SW 1271 (cell line): ENCODE data around the gene TRDN.
"Not testable (repeated sequence)": the region's sequence is repeated elsewhere in the genome, so short reads cannot be mapped to it uniquely, and the experiment has no call there.

Source experiments
- DNase-seq, 2 experiments: peaks; one replicate each; lab custom pipeline; 2025; lab: John Stamatoyannopoulos, UW

TRDN gene

DNA sequence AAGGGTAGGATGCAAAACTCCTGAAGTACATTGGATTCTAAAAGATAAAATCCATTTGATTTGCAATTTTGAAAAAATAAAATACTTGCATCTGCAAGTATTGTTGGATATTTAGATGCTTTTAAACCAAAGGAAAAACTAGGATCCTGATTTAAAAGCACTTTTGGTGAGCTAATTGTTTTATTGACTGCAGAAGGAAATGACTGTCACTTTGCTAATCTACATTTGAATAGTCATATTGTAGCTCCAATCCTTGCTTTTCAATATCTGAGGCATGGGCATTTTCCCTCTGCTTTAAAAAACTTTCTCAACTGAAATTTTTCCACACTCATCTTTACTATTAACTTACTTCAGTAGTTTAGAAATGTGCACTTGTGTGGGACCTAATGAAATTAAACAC is 74.1 kb downstream of the TRDN start:
- DNase-seq, result no peak

DNA sequence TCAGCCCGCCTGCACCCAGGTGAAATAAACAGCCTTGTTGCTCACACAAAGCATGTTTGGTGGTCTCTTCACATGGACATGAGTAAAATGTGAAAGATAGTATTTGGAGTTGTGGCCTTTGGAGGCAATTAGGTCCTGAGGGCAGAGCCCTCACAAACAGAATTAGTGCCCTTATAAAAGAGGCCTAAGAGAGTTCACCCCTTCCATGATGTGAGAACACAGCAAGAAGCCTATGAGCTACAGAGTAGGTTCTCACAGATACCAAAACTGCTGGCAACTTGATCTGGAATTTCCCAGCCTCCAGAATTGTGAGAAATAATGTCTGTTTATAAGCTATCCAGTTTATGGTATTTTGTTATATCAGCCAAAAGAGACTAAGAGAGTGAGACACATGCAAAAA is 74.5 kb downstream of the TRDN start:
- DNase-seq, result no peak

- not testable (repeated sequence) for DNase-seq
Observed at GRCh38 chr6:123559816-123560215, 76.9 kb downstream of the TRDN start.

GRCh38 chr6:123557474-123557873 is 79.3 kb downstream of the TRDN start:
- not testable (repeated sequence) for DNase-seq

DNA sequence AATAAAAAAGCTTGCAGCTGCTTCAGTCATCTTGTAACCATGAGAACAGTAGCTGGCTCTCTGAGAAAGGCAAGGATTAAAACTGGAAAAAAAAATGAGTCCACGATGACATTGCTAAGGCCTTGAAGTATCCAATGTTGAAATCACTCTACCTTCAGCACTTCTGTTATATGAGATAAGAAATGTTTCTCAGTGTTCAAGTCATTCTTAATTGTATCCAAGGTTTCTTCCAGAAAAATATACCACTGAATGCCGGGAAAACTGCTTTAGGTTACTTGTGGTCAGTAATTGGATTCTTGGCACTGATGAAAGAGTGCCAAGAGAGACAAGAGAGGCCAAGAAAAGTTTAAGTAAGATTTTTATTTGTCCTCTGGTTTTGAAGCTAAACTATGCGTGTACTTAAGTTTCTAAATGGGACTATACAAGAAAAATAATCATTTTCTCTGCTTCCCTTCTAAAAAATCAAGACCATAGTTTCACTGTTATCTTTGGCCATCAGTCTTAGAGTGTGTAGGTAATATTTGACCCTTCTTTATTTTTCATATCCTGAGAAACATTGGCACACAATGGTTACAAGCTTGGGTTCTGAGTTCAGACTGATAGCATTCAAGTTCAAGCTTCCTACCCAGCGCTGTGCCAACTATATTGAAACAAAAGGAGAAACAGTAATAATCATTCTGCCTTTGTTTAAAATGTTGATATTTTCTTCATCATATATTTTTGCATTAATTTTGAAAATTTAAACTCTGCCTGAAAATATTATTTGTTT is 84.6 kb downstream of the TRDN start:
- DNase-seq, result no peak

GRCh38 chr6:123550052-123550617 is 86.6 kb downstream of the TRDN start:
- DNase-seq, result no peak

GRCh38 chr6:123549476-123549875 is 87.3 kb downstream of the TRDN start:
- no peak for DNase-seq

- DNase-seq, result no peak
Observed at GRCh38 chr6:123547216-123547978, 89.4 kb downstream of the TRDN start.

- DNase-seq, result no peak
Observed at GRCh38 chr6:123546537-123546936, 90.2 kb downstream of the TRDN start.

DNA sequence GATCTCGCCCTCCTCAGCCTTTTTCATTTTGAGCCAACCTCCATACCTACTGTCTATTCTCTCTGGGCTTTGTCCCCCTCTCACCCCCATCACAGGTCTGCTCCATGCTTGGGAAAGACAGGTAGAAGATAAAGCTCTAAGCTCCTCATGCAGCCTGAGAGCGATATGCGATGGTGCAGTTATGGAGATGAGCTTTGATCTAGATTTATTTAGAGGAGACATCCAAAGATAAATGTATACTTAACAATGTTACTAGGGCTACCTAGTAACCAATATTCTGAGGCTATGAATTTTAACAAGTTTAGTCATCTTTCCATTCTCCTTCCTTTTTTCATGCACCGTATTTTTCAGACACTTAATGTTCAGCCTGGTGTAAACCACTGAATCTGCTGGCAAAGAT is 95.3 kb downstream of the TRDN start:
- no peak for DNase-seq

GRCh38 chr6:123533862-123534648 is 102.7 kb downstream of the TRDN start:
- no peak for DNase-seq

DNA sequence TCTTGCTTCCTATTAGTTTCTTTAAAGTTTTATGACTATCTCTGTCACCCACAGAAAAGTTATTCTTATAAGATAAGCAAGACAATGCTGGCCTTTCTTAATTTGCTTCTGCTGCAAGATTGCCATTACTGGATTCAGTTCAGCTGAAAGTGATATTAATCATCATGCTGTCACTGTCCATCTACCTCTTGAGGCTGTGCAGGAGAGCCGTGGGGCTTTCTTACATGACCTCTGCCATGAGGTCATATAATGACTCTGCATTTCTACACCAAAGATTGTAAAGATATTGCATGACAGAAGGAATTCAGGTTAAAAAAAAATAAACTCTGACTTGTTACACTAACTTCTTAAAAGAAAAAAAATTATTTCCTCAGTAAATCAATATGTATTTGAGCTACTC is 106.9 kb downstream of the TRDN start:
- DNase-seq, result no peak

DNA sequence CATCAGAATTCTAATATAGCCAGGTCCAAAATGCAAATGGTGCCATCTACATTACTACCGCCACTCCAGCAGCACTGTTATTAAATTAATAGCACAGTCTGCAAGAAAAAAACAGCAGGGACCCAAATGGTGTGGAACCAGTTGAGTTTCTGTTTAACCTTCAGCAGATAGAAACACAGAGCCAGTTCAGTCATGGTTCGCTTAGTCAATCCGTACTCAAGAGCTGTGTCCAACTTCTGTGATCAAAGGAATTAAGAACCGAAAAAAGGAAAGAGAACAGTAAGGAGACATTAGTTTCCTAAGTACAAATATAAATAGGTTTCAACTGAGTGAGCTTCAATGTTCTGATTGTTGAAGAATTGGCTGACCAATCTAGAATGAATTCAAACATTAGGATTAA is 107.7 kb downstream of the TRDN start:
- no peak for DNase-seq

- DNase-seq, result no peak
Observed at GRCh38 chr6:123527406-123527805, 109.3 kb downstream of the TRDN start.

- no peak for DNase-seq
Observed at GRCh38 chr6:123526128-123526527, 110.6 kb downstream of the TRDN start.

- no peak for DNase-seq
Observed at GRCh38 chr6:123524781-123525180, 112.0 kb downstream of the TRDN start.

GRCh38 chr6:123520217-123520616 is 116.5 kb downstream of the TRDN start:
- no peak for DNase-seq

- no peak for DNase-seq
Observed at GRCh38 chr6:123519189-123519505, 117.6 kb downstream of the TRDN start.

DNA sequence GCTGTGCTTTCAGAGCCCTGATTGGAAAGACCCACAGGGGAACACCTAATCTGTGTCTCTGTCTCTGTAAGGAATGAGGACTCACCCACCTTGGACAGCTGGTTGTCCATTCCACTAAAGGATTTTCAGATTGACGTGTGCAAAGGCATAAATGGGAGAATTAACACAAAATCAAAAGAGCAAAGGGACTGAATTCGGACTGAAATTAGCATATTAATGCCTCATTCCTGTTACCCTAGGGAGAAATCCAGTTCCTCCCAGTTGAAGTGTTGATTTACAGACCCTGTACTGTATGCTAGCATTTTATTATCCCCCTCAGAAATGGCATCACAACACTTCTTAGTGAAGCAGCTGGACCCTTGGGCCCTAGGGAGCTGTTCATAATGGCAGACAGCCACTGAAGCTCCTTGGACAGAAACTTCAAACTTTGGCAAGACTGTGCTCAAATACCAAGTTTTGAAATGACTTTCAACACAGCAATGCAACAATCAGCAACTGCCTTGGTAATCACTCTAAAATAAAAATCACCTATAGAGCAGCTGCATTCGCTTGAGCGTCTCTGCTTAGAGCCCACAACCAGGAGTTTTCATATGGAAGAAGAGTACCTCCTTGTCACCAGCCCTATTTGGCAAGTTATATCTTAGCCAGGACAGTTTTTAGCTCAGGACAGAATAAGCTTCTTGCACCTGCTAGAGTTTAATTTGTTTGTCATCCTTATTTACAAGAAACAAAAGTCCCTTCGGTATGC is 118.1 kb downstream of the TRDN start:
- DNase-seq, result no peak

DNA sequence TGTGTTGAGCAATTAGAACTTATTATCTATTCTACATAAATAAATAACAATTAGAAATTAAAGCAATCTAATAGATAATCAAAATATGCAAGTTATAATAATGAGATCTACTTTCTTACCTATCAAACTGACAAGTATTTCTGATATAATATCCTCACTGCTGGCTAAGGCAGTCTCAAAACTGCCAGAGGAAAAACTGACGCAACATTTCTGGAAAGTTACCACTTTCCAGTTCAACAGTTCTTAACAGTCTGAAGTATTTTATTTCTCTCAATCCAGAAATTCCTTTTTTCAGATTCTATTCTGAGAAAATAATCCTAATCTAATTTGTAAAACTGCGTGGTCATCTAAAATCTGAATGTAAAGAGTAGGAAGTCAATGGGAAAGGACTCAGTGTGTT is 121.0 kb downstream of the TRDN start:
- DNase-seq, result no peak

DNA sequence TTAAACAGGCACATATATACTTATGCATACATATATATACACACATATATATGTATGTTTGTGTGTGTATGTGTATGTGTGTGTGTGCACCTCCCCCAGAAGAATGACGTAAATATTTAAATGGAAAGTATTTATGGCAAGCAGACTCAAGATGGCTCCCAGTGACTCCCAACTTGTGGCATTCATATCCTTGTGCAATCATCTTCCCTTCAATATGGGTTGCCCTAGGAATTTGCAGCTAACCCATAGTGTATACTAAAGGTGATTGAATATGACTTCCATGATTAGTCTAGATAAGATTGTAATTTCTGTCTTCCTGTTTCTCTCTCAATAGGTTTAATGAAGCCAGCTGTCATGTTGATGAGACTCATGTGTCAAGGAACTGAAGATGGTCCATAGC is 127.6 kb downstream of the TRDN start:
- DNase-seq, result no peak

DNA sequence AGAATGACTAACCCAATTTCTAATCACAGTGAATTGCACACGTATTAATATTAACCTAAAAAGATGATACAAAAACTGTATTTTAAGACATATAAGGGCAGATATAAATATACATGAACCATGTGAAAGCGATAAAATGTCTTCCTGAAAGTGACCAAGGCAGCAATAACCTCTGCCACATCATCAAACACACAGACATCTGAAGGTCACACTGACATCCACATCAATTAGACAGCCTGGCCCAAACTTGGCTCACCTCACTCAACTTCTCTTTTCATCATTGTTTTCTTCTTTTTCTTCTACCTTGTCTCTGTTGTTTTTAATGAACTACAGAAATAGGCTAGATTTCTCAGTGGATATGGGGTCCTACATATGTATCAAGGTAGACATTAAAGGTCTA is 128.5 kb downstream of the TRDN start:
- DNase-seq, result no peak
